Uterus (tissue), 4 donors: ENCODE measurements around the gene CALHM6. TPM values are rescaled to one million over a fixed set of nuclear protein-coding genes. Genes with fewer than 3 reads are reported as not detected.

ENCODE experiments used
- DNase-seq, 2 donors: peaks; one replicate each; pipeline ENCODE4 v3.0.0-alpha.2; 2019 to 2020
- H3K27ac ChIP-seq, 2 donors: fragments of 200-600 bp; sonication (generic); 1 replicate in 1 of 2; 2 replicates in 1 of 2; pipeline ENCODE4 v1.5.1; 2016 to 2018
- H3K27me3 ChIP-seq, 2 donors: fragments of 200-600 bp; sonication (generic); one replicate each; pipeline ENCODE4 v1.5.1; 2018 to 2019; ENCODE audit warnings: control low read depth in 1 of 2
- H3K36me3 ChIP-seq, 2 donors: fragments of 200-600 bp; sonication (generic); one replicate each; pipeline ENCODE4 v1.5.1; 2019; ENCODE audit warnings: control low read depth in 1 of 2
- H3K4me1 ChIP-seq, 2 donors: fragments of 200-600 bp; sonication (generic); one replicate each; pipeline ENCODE4 v1.5.1; 2018 to 2019; ENCODE audit warnings: control low read depth in 1 of 2
- H3K4me3 ChIP-seq, 2 donors: fragments of 200-600 bp; sonication (generic); 1 replicate in 1 of 2; 2 replicates in 1 of 2; pipeline ENCODE4 v1.5.1; 2018 to 2019; ENCODE audit warnings: mild to moderate bottlenecking in 1 of 2
- H3K9me3 ChIP-seq, 2 donors: fragments of 200-600 bp; sonication (generic); one replicate each; pipeline ENCODE4 v1.5.1; 2019; ENCODE audit warnings: control low read depth in 1 of 2
- POLR2A ChIP-seq, 2 donors: fragments of 450-650 bp; IDR thresholded peaks; one replicate each; pipeline ENCODE4 v1.6.1; 2016; ENCODE audit warnings: antibody characterized with exemption in 2 of 2, mild to moderate bottlenecking in 1 of 2, moderate library complexity in 1 of 2
- intact Hi-C: fragments of 100-400 bp; cut with DNase I; formaldehyde crosslinking; loops from one replicate; pipeline ENCODE4 v1.15.1; 2023; ENCODE audit warnings: low total_unique reads
- total RNA-seq, 4 donors: library from RNA; depleted of rRNA in 3 of 4; stranded (reverse); fragments of >200 nt in 3 of 4; gene quantifications; one replicate each; pipeline versions ENCODE4 v1.1.0 to v1.2.4, GENCODE V29; 2014 to 2023
- TF ChIP-seq, protein P1 (sequence below), 4 experiments: fragments of 200-600 bp in 2 of 4; fragments of 450-650 bp in 2 of 4; sonication (generic) in 2 of 4; IDR thresholded peaks; one replicate each; pipeline ENCODE4 v1.5.1; 2016 to 2019; ENCODE audit warnings: antibody characterized with exemption in 4 of 4, mild to moderate bottlenecking in 2 of 4, moderate library complexity in 1 of 4
- donor health status: DM: yes; HTN: yes; CAD: no.

The CALHM6 gene
- total RNA-seq, 4 donors from 2014 or later, result 3.9 to 7.6 TPM; not detected in 2

DNA sequence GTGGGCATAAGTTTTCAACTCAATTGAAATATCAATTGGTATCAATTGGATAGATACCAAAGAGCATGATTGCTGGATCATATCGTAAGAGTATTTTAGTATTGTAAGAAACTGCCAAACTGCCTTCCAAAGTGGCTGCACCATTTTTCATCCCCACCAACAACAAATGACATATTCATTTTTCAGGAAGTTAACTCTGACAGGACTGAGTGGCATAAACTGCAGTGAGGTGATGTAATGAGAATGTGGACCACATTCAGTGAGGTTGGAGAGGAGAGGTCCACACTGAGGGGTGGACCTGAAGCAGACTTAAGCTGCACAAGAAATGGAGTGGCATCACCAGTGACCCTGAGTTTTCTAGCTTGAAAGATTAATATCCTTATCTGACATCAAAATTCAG, 11.6 kb upstream of the CALHM6 start:
- TF ChIP-seq POLR2A (IDR thresholded peaks at IDR 0.05), result no peak
- TF ChIP-seq, protein P1, sequence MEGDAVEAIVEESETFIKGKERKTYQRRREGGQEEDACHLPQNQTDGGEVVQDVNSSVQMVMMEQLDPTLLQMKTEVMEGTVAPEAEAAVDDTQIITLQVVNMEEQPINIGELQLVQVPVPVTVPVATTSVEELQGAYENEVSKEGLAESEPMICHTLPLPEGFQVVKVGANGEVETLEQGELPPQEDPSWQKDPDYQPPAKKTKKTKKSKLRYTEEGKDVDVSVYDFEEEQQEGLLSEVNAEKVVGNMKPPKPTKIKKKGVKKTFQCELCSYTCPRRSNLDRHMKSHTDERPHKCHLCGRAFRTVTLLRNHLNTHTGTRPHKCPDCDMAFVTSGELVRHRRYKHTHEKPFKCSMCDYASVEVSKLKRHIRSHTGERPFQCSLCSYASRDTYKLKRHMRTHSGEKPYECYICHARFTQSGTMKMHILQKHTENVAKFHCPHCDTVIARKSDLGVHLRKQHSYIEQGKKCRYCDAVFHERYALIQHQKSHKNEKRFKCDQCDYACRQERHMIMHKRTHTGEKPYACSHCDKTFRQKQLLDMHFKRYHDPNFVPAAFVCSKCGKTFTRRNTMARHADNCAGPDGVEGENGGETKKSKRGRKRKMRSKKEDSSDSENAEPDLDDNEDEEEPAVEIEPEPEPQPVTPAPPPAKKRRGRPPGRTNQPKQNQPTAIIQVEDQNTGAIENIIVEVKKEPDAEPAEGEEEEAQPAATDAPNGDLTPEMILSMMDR (IDR thresholded peaks at IDR 0.05), result no peak
- intact Hi-C loops, result no loop called here
- H3K36me3 ChIP-seq, result no peaks in the 10 kb centered on the region
- H3K27me3 ChIP-seq, result no peaks in the 10 kb centered on the region
- H3K4me3 ChIP-seq, result no peak overlapping the region
- no peaks in the 10 kb centered on the region for H3K4me1 ChIP-seq
- H3K9me3 ChIP-seq, result no peaks in the 10 kb centered on the region
- H3K27ac ChIP-seq, result no peak overlapping the region
- DNase-seq, result no peak

DNA sequence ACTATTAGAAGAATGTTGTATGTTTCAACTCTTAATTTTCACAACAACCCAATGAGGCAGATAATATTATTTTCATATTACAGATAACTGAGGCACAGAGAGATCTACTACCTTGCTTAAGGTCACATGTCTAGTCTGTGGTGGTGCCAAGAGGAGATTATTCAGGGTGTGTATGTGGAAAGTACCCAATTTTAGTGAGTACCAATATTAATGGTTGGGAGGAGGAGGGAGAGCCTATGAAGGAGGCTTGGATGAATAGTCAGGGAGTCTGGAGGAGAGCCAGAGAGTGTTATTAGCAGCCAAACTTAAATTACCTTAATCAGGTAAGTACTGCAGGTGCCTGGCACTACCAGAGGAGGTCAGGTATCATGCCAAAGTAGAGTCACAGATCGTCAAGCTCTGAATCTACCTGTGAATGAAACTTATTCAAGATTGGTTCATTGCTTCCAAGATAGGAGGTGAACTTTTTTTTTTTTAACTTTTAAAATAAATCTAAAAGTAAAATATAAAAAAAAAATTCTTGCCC, 10.9 kb upstream of the CALHM6 start:
- H3K27me3 ChIP-seq, result no peaks in the 10 kb centered on the region
- no peak for DNase-seq
- H3K9me3 ChIP-seq, result no peaks in the 10 kb centered on the region
- no peaks in the 10 kb centered on the region for H3K36me3 ChIP-seq
- TF ChIP-seq, protein P1 (IDR thresholded peaks at IDR 0.05), result no peak
- TF ChIP-seq POLR2A (IDR thresholded peaks at IDR 0.05), result no peak
- no peak overlapping the region for H3K4me3 ChIP-seq
- no peaks in the 10 kb centered on the region for H3K4me1 ChIP-seq
- no peak overlapping the region for H3K27ac ChIP-seq
- intact Hi-C loops, result no loop called here

DNA sequence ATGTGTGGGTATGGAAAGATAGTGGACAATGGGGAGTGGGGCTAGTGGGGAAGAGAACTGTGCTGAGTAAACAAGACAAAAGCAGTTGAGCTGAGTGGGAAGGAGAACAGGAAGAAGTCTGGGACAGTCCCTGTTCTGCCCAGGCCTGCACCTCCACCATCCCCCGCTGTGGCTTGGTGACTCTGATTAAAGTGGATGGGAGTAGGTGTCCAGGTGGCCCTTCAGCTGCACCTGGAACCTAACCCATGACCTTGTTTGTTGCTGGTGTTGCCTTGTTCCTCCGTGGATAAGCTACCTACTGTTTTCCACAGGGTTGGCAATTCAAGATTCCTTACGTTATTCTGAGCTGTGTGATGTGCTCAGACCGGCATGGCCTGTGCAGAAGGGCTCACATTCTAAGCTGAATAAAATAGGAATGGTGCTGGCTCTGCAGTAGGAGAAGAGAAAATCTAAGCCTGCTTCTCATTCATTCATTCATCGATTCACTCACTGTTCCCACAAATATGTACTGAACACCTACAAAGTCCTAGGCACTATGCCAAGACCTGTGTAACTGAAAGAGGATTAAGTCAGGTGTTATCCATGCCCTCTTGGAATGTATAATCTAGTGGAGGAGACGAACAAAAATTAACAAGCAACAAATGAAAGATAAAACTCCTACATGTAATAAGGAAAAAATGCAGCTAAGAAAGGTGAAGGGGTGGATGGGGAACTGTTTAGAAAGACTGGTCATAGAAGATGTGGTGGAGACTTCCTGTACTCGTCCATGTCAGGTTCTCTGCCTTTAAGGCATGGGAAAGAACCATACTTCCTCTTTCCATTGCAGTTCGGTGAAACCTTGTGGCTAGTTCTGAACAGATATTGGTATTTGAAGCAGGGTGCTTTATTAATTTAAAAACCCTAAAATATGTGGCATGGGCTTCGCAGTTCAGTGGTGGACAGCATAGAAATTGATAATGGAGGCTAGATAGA, 10.1 kb upstream of the CALHM6 start:
- no peak overlapping the region for H3K4me3 ChIP-seq
- H3K9me3 ChIP-seq, result no peaks in the 10 kb centered on the region
- DNase-seq, result no peak
- no peaks in the 10 kb centered on the region for H3K27me3 ChIP-seq
- H3K27ac ChIP-seq, result no peak overlapping the region
- TF ChIP-seq, protein P1 (IDR thresholded peaks at IDR 0.05), result no peak
- no peak for TF ChIP-seq POLR2A (IDR thresholded peaks at IDR 0.05)
- H3K36me3 ChIP-seq, result no peaks in the 10 kb centered on the region
- intact Hi-C loops, result no loop called here
- no peaks in the 10 kb centered on the region for H3K4me1 ChIP-seq

DNA sequence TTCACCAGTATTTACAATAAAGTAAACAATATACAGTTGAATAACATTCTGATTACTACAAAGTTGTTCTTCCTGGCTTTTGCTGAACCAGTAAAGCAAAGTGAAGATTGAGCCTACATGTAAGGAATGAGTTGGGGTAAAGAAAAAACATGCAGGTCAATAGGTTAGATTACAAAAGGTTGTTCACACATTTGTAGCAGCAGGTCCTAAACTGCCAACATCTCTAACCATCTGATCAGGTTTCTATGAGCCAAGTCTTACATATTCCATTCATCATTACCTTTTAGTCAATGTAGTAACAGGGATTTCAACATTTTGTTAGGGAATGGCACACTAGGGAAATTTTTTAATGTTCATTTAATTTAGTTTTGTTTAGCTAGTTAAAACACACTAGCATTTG, 9.3 kb upstream of the CALHM6 start:
- Histone ChIP-seq H3K4me3 (no peak overlapping the region), H3K27me3 (no peaks in the 10 kb centered on the region), H3K27ac (no peak overlapping the region), H3K4me1 (no peaks in the 10 kb centered on the region), H3K9me3 (no peaks in the 10 kb centered on the region), H3K36me3 (no peaks in the 10 kb centered on the region)
- intact Hi-C loops, result no loop called here
- DNase-seq, result no peak
- TF ChIP-seq, protein P1 (IDR thresholded peaks at IDR 0.05), result no peak
- TF ChIP-seq POLR2A (IDR thresholded peaks at IDR 0.05), result no peak

DNA sequence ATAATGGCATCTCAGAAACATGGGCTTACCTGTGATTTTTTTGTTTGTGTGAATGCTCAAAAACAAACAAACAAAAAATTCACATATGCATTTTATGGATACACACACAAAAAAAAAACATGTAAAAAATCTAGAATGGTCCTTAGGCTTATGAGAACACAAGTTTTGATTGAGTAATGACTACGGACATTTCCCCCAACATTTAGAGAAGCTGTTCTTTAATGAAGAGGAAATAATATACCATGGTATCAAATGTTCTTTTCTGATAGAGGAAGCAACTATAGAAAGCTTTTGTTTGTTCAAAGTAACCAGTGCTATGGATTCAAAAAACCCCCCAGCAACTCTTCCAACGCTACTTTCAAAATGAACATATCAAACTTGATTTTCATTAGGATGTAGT, 8.6 kb upstream of the CALHM6 start:
- intact Hi-C loops, result no loop called here
- no peaks in the 10 kb centered on the region for H3K36me3 ChIP-seq
- no peak overlapping the region for H3K27ac ChIP-seq
- no peaks in the 10 kb centered on the region for H3K9me3 ChIP-seq
- TF ChIP-seq POLR2A (IDR thresholded peaks at IDR 0.05), result no peak
- TF ChIP-seq, protein P1 (IDR thresholded peaks at IDR 0.05), result no peak
- H3K4me3 ChIP-seq, result no peak overlapping the region
- no peaks in the 10 kb centered on the region for H3K4me1 ChIP-seq
- no peak for DNase-seq
- H3K27me3 ChIP-seq, result no peaks in the 10 kb centered on the region
